HG03460 (cell line): ENCODE results near the gene HOPX.
"Not testable (repeated sequence)": the region's sequence is repeated elsewhere in the genome, so short reads cannot be mapped to it uniquely, and the experiment has no call there.

Source experiments
- ATAC-seq: cut with Tn5 transposase; IDR thresholded peaks from one replicate; pipeline ENCODE4 v1.9.1; 2021; ENCODE audit not compliant: unreplicated experiment

HOPX gene, protein sequence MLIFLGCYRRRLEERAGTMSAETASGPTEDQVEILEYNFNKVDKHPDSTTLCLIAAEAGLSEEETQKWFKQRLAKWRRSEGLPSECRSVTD

GRCh38 chr4:56681158-56681852 lies at the start of gene HOPX:
HOPX (minus strand) TSS chr4:56681296; CDS start chr4:56657816, 23,480 bp downstream.
- no peak for ATAC-seq

DNA sequence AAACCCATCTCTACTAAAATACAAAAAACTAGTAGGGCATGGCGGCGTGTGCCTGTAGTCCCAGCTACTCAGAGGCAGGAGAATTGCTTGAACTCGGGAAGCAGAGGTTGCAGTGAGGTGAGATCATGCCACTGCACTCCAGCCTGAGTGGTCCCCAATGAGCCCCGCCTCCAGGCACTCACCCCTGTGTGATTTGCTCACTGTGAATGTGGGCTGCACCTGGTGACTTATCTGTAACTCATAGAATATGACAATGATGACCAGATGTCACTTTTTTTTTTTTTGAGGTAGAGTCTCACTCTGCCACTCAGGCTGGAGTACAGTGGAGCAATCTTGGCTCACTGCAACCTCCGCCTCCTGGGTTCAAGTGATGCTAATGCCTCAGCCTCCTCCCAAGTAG lies 49.0 kb upstream of the HOPX start:
- no peak for ATAC-seq

GRCh38 chr4:56728512-56728911 lies 47.4 kb upstream of the HOPX start:
- no peak for ATAC-seq

DNA sequence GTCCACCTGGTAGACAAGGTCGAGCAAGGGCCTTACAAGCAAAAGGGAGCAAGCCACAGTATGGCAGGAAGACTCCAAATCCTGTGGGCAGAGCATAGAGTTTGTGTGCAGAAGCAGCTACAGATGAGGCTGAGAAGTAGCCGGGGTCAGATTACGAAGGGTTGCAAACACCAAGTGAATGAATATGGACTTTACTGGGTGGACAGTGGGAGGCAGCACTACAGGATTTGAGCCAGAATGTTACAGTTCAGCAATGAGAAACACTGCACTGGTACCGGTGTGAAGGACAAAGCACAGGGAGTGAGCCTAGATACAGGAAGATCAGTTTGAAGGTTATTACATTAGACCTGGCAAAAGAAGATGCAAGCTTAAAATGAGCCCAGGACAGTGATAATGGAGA lies 46.1 kb upstream of the HOPX start:
- no peak for ATAC-seq

DNA sequence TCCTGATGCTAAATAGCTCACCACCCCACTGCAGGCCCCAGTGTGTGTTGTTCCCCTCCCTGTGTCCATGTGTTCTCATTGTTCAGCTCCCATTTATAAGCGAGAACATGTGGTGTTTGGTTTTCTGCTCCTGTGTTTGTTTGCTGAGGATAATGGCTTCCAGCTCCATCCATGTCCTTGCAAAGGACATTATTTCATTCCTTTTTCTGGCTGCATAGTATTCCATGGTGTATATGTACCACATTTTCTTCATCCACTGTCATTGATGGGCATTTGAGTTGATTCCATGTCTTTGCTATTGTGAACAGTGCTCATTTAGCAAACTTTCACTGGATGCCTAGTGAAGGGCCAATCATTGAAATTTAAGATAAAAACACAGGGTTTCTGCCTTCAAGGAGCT lies 45.5 kb upstream of the HOPX start:
- not testable (repeated sequence) for ATAC-seq

GRCh38 chr4:56723659-56724230 lies 42.6 kb upstream of the HOPX start:
- no peak for ATAC-seq

GRCh38 chr4:56723201-56723605 lies 42.1 kb upstream of the HOPX start:
- ATAC-seq: no peak

DNA sequence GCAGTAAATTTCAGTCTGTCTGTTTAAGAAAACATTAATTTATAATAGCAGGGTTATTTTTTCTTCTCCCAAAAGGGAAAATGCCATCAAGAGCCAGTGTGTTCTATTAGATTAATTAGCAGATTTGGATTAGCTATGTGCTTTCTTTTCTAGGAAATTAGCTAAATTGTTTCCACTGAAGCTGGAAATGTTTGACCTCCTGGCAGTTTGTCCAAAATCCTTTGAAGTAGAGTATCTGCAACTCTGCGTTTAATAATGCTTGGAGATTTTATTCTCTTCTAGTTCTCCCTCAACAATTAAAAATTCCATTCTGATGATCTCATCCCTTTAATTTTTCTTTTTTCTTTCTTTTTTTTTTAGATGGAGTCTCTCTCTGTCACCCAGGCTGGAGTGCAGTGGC lies 27.1 kb upstream of the HOPX start:
- no peak for ATAC-seq

GRCh38 chr4:56705966-56706365 lies 24.9 kb upstream of the HOPX start:
- no peak for ATAC-seq

DNA sequence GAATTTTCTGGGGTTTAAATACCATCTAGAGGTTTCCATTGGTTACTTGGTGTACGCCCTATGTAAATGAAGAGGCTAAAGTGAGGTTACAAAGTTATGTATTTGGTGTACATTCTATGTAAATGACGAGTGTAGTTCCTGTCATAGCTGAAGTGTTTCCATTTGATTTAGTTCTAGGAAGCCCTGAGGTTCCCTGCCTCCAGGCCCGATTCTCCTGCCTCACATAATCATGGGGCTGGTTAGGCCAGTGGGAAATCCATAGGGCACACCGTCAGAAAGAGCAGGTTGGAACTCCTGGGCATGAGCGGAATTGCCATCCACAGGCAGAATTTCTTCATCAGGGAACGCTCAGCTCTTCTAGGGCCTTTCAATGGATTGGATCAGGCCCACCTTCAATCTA lies 24.2 kb upstream of the HOPX start:
- no peak for ATAC-seq

DNA sequence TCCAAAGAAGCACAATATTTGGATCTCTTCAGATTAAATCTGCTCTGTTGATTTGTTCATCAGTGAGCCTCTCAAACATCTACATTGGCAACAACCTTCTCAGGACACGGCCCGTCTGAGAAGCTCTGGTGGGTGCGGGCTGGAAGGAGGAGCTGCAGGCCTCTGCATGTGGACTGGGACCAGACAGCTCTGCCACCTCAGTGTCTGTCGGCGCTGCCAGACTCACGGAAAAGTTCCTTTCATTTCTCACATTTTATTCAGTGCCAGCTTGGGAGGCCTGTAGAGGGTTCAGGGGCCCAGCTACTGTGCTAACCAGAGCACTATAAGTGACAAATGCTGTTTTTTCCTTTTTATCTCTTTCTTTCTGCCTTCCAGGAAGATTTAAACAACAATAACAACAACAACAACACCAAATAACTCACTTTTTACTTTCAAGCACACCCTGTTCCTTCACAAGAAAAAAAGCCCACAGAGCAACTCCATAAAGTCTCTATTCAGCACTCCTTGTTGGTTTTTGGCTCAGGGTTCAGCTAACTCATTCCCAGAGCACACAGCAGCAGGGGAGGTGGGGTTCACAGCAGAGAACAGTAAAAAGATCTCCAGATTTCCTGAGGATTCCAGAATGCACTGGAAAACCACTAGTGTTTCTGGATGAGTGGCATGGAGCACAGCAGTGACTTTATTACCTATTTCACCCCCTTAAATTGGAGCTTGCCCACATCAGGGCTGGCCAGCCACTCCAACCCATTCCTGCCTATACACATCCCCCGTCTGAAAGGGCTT lies 23.2 kb upstream of the HOPX start:
- no peak for ATAC-seq

DNA sequence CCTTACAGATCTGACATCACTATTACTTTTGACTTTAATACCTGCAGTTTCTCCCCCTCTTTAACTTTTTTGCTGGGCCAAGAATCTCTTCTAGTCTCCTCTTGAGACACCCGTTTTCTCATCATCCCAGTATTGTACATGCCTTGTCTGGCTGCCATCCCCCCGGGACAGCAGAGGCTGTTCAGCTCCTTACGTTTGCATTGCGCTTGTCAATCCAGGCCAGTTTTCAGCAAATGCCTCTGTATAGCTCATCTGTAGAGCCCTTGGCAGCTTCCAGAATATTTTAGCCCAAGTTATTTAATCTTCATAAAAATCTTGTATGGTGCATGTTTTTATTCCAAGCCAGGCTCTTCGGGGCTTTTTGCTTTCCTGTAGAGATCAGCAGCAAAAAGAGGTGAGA lies 22.3 kb upstream of the HOPX start:
- no peak for ATAC-seq

DNA sequence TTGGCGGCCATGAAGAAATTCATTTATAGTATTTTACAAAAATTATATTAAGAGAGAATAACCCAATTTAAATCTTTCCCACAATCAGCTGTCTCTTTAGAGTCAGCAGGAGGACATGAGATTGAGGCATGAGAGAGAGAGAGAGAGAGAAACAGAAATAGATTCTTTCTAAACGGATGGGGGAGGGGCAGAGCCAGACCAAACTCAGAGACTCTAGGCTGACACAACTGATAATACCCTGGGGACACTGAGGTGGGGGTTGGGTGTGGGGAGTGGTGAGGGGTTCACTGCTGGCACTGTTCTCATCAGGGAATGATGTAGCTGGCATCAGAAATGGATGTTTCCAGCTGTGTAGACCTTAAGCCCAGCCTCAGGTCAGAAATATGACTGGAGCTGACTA lies 20.5 kb upstream of the HOPX start:
- no peak for ATAC-seq

DNA sequence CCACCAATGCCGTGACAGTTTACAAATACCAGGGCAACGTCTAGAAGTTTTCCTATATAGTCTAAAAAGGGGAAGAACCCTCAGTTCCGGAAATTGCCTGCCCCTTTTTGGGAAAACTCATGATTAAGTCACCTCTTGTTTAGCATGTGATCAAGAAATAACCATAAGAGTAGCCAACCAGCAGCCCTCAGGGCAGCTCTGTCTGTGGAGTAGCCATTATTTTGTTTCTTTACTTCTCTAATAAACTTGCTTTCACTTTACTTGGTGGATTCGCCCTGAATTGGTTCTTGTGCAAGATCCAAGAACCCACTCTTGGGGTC lies 20.0 kb upstream of the HOPX start:
- no peak for ATAC-seq

GRCh38 chr4:56699537-56700105 lies 18.5 kb upstream of the HOPX start:
- no peak for ATAC-seq

GRCh38 chr4:56698329-56698728 lies 17.2 kb upstream of the HOPX start:
- no peak for ATAC-seq

GRCh38 chr4:56696056-56696455 lies 15.0 kb upstream of the HOPX start:
- no peak for ATAC-seq

GRCh38 chr4:56693476-56693875 lies 12.4 kb upstream of the HOPX start:
- not testable (repeated sequence) for ATAC-seq

- ATAC-seq: no peak
Observed at GRCh38 chr4:56692576-56692975, 11.5 kb upstream of the HOPX start.

DNA sequence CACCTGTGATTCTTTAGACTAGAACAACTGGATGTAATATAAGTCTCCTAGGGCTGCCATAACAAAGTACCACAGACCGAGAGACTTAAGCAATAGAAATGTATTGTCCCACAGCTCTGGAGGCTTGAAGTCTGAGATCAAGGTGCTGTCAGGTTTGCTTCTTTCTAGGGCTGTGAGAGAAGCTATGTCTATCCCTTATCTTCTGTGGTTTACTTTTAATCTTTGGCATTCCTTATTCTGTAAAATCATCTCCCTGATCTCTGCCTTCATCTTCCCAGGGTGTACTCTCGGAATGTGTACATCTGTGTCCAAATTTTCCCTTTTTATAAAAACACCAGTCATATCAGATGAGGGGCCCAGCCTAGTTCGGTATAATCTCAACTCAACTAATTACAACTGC lies 10.3 kb upstream of the HOPX start:
- no peak for ATAC-seq

- no peak for ATAC-seq
Observed at GRCh38 chr4:56690393-56690792, 9.3 kb upstream of the HOPX start.
